ENCODE measurements around the gene HARBI1. TPM values are rescaled to one million over a fixed set of nuclear protein-coding genes. Genes with fewer than 3 reads are reported as not detected.

HARBI1 gene
- total RNA-seq, 1 experiment from 2014 or later = 4.4 TPM

DNA sequence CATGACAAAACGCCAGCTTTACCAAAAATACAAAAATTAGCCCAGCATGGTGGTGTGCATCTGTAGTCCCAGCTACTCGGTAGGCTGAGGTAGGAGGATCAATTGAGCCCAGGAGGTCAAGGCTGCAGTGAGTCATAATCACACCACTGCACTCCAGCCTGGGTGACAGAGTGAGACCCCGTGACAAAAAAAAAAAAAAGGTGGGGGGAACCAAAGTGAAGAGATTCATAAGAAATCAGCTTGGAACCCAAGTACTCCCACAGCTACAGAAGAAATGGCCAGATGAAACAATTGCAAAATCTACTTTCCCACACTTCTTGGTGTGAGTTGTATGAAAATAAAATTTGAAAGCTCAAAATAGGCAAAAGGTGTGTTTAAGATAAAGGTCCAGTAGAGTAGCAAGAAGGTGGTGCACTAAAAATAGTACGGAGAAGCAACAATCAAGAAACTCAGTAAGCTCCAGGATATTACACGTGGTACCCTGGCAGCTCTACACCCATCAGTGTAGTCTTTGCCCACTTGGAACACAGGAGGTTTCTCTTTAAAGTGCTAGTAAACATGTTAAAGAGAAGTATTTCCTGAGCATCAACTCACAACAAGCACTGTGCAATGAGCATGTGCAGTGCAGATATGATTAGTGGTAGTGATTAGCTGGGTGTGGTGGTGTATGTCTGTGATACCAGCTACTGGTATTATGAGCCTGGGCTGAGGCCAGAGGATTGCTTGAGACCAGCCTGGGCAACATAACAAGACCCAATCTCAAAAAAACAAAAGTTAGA lies 5.3 kb downstream of the HARBI1 start (continued):
- TF ChIP-seq NFE2L1 (CRISPR knock-in tag; IDR thresholded peaks at IDR 0.05) = no peak

DNA sequence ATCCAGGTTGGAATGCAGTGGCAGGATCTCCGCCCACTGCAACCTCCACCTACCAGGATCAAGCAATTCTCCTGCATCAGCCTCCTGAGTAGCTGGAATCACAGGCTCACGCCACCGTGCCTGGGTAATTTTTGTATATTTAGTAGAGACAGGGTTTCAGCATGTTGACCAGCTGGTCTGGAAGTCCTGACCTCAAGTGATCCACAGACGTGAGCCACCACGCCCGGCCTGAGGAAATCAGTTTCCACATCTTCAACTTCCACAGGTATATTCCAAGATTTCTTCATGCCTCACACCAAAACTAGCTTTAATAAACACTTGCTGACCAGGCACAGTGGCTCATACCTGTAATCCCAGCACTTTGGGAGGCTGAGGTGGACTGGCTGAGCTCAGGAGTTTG lies 7.6 kb downstream of the HARBI1 start:
- TF ChIP-seq SOX15 (CRISPR knock-in tag; IDR thresholded peaks at IDR 0.05) (no peak), ATF3 (CRISPR knock-in tag; conservative IDR thresholded peaks at IDR 0.05) (no peak), ZNF263 (CRISPR knock-in tag; IDR thresholded peaks at IDR 0.05; ENCODE audit: low read depth) (no peak), OVOL2 (CRISPR knock-in tag; IDR thresholded peaks at IDR 0.05; ENCODE audit: borderline replicate concordance) (no peak)
- ChIA-PET POLR2A (no interaction called here), CTCF (interaction anchor here (0.6 kb wide), 1 partner anchor 10 kb away, joined by 3 read pairs; no protein-coding TSS in a partner anchor)
- no peak overlapping the region for H3K4me3 Mint-ChIP-seq
- no peaks in the 10 kb centered on the region for H3K36me3 Mint-ChIP-seq
- DNase-seq (ENCODE audit: low spot score) (no peak), ATAC-seq (no peak)
- H3K27me3 Mint-ChIP-seq (ENCODE audit: low read depth) = no peaks in the 10 kb centered on the region
- no peak overlapping the region; the same call in 1 of the 2 replicates for H3K27ac Mint-ChIP-seq
- no peaks in the 10 kb centered on the region for H3K9me3 Mint-ChIP-seq
- no peaks in the 10 kb centered on the region for H3K4me1 Mint-ChIP-seq

- no peak overlapping the region for H3K4me3 Mint-ChIP-seq
- ATAC-seq (no peak), DNase-seq (ENCODE audit: low spot score) (no peak)
- H3K27ac Mint-ChIP-seq = 0 out of 2 replicates have a peak overlapping the region, but pooled peaks have one; percentile 10
- no peaks in the 10 kb centered on the region for H3K36me3 Mint-ChIP-seq
- no peaks in the 10 kb centered on the region for H3K4me1 Mint-ChIP-seq
- H3K9me3 Mint-ChIP-seq = no peaks in the 10 kb centered on the region
- no peaks in the 10 kb centered on the region for H3K27me3 Mint-ChIP-seq (ENCODE audit: low read depth)
- TF ChIP-seq ATF1 (CRISPR knock-in tag; IDR thresholded peaks at IDR 0.05) = no peak
- TF ChIP-seq KAT7 (CRISPR knock-in tag; IDR thresholded peaks at IDR 0.05; ENCODE audit: borderline replicate concordance) = no peak
- TF ChIP-seq NFE2L1 (CRISPR knock-in tag; IDR thresholded peaks at IDR 0.05) = no peak
- no peak for TF ChIP-seq GTF2I (CRISPR knock-in tag; conservative IDR thresholded peaks at IDR 0.05)
- no peak for TF ChIP-seq SMAD3 (CRISPR knock-in tag; IDR thresholded peaks at IDR 0.05; ENCODE audit: borderline replicate concordance)
- no peak for TF ChIP-seq ZSCAN18 (CRISPR knock-in tag; IDR thresholded peaks at IDR 0.05)
- TF ChIP-seq STAT6 (CRISPR knock-in tag; conservative IDR thresholded peaks at IDR 0.05; ENCODE audit: low read depth) = no peak
- TF ChIP-seq, protein P1, sequence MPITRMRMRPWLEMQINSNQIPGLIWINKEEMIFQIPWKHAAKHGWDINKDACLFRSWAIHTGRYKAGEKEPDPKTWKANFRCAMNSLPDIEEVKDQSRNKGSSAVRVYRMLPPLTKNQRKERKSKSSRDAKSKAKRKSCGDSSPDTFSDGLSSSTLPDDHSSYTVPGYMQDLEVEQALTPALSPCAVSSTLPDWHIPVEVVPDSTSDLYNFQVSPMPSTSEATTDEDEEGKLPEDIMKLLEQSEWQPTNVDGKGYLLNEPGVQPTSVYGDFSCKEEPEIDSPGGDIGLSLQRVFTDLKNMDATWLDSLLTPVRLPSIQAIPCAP (CRISPR knock-in tag; IDR thresholded peaks at IDR 0.05) = no peak
- TF ChIP-seq EMX1 (CRISPR knock-in tag; IDR thresholded peaks at IDR 0.05) = no peak
- TF ChIP-seq, protein P2, sequence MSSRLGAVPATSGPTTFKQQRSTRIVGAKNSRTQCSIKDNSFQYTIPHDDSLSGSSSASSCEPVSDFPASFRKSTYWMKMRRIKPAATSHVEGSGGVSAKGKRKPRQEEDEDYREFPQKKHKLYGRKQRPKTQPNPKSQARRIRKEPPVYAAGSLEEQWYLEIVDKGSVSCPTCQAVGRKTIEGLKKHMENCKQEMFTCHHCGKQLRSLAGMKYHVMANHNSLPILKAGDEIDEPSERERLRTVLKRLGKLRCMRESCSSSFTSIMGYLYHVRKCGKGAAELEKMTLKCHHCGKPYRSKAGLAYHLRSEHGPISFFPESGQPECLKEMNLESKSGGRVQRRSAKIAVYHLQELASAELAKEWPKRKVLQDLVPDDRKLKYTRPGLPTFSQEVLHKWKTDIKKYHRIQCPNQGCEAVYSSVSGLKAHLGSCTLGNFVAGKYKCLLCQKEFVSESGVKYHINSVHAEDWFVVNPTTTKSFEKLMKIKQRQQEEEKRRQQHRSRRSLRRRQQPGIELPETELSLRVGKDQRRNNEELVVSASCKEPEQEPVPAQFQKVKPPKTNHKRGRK (CRISPR knock-in tag; IDR thresholded peaks at IDR 0.05; ENCODE audit: borderline replicate concordance) = no peak
- ChIA-PET POLR2A (interaction anchor here (0.7 kb wide), 1 partner anchor 158 kb away, joined by 4 read pairs; no protein-coding TSS in a partner anchor), CTCF (interaction anchor here (0.7 kb wide), 1 partner anchor 118 kb away, joined by 3 read pairs; no protein-coding TSS in a partner anchor)
These were observed 9.5 kb downstream of the HARBI1 start for GRCh38 chr11:46607516-46607915.
